Measurements from ENCODE around the gene C16orf78. TPM values are rescaled to one million over a fixed set of nuclear protein-coding genes. Genes with fewer than 3 reads are reported as not detected.

Gene C16orf78
- total RNA-seq, 1 donor from 2014 or later, result not detected

GRCh38 chr16:49415083-49415482, 41.5 kb downstream of the C16orf78 start:
- H3K27me3 ChIP-seq (ENCODE audit: control insufficient read depth, insufficient read depth, low read length), result no peaks in the 10 kb centered on the region
- no peak overlapping the region for H3K4me3 ChIP-seq (ENCODE audit: low read depth, low read length)
- FAIRE-seq (no peak), DNase-seq (ENCODE audit: low read depth) (no peak)
- no peaks in the 10 kb centered on the region for H3K36me3 ChIP-seq (ENCODE audit: control insufficient read depth, insufficient read depth, low read length)
- no peak for TF ChIP-seq CTCF (IDR thresholded peaks at IDR 0.05; ENCODE audit: insufficient read depth, low read length, severe bottlenecking)

- TF ChIP-seq CTCF (IDR thresholded peaks at IDR 0.05; ENCODE audit: insufficient read depth, low read length, severe bottlenecking), result no peak
- no peak for FAIRE-seq
- no peak for DNase-seq (ENCODE audit: low read depth)
- H3K4me3 ChIP-seq (ENCODE audit: low read depth, low read length), result no peak overlapping the region
- H3K27me3 ChIP-seq (ENCODE audit: control insufficient read depth, insufficient read depth, low read length), result no peaks in the 10 kb centered on the region
- no peaks in the 10 kb centered on the region for H3K36me3 ChIP-seq (ENCODE audit: control insufficient read depth, insufficient read depth, low read length)
These were observed 42.5 kb downstream of the C16orf78 start for GRCh38 chr16:49416001-49416675.

- Histone ChIP-seq H3K4me3 (ENCODE audit: low read depth, low read length) (no peak overlapping the region), H3K36me3 (ENCODE audit: control insufficient read depth, insufficient read depth, low read length) (no peaks in the 10 kb centered on the region), H3K27me3 (ENCODE audit: control insufficient read depth, insufficient read depth, low read length) (no peaks in the 10 kb centered on the region)
- no peak for TF ChIP-seq CTCF (IDR thresholded peaks at IDR 0.05; ENCODE audit: insufficient read depth, low read length, severe bottlenecking)
- DNase-seq (ENCODE audit: low read depth) (no peak), FAIRE-seq (no peak)
These were observed 43.8 kb downstream of the C16orf78 start for GRCh38 chr16:49417354-49417753.

GRCh38 chr16:49419006-49419405, 45.4 kb downstream of the C16orf78 start:
- no peak for TF ChIP-seq CTCF (IDR thresholded peaks at IDR 0.05; ENCODE audit: insufficient read depth, low read length, severe bottlenecking)
- H3K27me3 ChIP-seq (ENCODE audit: control insufficient read depth, insufficient read depth, low read length), result no peaks in the 10 kb centered on the region
- H3K4me3 ChIP-seq (ENCODE audit: low read depth, low read length), result no peak overlapping the region
- FAIRE-seq (no peak), DNase-seq (ENCODE audit: low read depth) (no peak)
- no peaks in the 10 kb centered on the region for H3K36me3 ChIP-seq (ENCODE audit: control insufficient read depth, insufficient read depth, low read length)

- no peak for TF ChIP-seq CTCF (IDR thresholded peaks at IDR 0.05; ENCODE audit: insufficient read depth, low read length, severe bottlenecking)
- Histone ChIP-seq H3K27me3 (ENCODE audit: control insufficient read depth, insufficient read depth, low read length) (no peaks in the 10 kb centered on the region), H3K36me3 (ENCODE audit: control insufficient read depth, insufficient read depth, low read length) (no peaks in the 10 kb centered on the region), H3K4me3 (ENCODE audit: low read depth, low read length) (no peak overlapping the region)
- FAIRE-seq (no peak), DNase-seq (ENCODE audit: low read depth) (no peak)
These were observed 46.3 kb downstream of the C16orf78 start for GRCh38 chr16:49419862-49420261.

- FAIRE-seq (no peak), DNase-seq (ENCODE audit: low read depth) (no peak)
- TF ChIP-seq CTCF (IDR thresholded peaks at IDR 0.05; ENCODE audit: insufficient read depth, low read length, severe bottlenecking), result no peak
- H3K36me3 ChIP-seq (ENCODE audit: control insufficient read depth, insufficient read depth, low read length), result no peaks in the 10 kb centered on the region
- H3K4me3 ChIP-seq (ENCODE audit: low read depth, low read length), result no peak overlapping the region
- H3K27me3 ChIP-seq (ENCODE audit: control insufficient read depth, insufficient read depth, low read length), result no peaks in the 10 kb centered on the region
These were observed 49.3 kb downstream of the C16orf78 start for GRCh38 chr16:49422896-49423295.
